K562 treated with DMSO at 1 percent for 48 hours (cell line): ENCODE measurements around the gene ACTN1. TPM values are rescaled to one million over a fixed set of nuclear protein-coding genes. Genes with fewer than 3 reads are reported as not detected.

ENCODE experiments used
- total RNA-seq: library from RNA; unstranded; fragments of 300-600 nt; gene quantifications from 2 replicates; pipeline ENCODE4 v1.2.3, GENCODE V29; 2022; ENCODE audit warnings: low replicate concordance; ENCODE audit errors: extremely low read depth

The ACTN1 gene
- total RNA-seq, result 807 TPM in 1 of 2 replicates, not detected in the other

DNA sequence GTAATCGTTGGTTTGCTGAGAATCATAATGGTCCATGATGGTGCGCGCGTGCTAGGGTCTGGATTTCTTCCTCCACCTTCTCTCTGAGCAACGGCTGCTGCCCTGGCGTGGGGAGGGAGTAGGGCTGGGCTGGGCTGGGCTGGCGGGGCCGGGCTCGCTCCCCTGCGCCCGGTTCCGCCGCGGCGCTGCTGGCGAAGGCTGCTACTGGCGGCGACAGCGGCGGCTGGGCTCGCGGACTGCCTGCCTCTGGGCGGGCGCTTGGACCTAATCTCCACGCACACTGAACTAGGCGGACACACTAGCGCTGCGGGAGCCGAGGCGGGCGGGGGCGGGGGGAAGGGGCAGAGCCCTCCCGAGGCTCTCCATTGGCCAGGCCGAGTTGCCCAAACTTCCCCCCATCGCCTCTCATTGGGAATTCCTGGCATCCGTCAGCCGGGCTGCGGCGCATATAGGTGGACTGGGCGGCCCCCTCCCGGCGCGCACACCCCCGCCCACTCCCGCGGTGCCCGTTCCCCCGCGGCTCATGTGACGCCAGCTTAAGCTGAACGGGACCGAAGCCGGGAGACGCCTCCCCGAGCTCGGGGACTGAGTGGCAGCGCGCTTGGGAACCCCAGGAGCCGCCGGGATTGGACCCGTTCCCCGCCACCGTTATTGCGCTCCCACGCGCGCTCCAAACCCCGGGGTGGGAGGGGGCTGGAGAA, at the start of gene ACTN1:
TSS of gene ACTN1 (minus strand) at position 282 of the 701 bp plus-strand sequence. CDS start at position 36, 246 bp downstream.

Other genes with a start within 250 kb of the ACTN1 start
- gene ZFP36L1, start 186.2 kb downstream of the ACTN1 start, total RNA-seq, result not detected in 2 replicates
- not detected in 2 replicates for gene DCAF5, start 173.8 kb upstream of the ACTN1 start, total RNA-seq
- not detected in 2 replicates for gene EXD2, start 212.2 kb upstream of the ACTN1 start, total RNA-seq